ENCODE measurements around the gene PLXNA4. TPM values are rescaled to one million over a fixed set of nuclear protein-coding genes. Genes with fewer than 3 reads are reported as not detected.

PLXNA4 gene
- total RNA-seq, 4 donors from 2014 or later = 5.1 to 7.0 (median 5.3) TPM

DNA sequence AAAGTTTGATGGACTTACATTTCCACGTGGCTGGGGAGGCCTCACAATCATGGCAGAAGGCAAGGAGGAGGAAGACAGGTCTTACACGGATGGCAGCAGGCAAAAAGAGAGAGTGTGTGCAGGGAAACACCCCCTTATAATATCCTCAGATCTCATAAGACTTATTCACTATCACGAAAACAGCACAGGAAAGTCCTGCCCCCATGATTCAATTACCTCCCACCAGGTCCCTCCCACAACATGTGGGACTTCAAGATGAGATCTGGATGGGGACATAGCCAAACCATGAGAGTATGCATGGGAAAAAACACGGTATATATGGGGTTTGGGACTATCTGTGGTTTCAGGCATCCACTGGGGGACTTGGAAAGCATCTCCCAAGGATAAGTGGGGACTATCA lies 78.0 kb downstream of the PLXNA4 start:
- no peak for TF ChIP-seq POLR2A (IDR thresholded peaks at IDR 0.05)
- intact Hi-C loops (cut with DNase I; ENCODE audit: low total_unique reads) = no loop called here
- 58 to 60% methylated on average over 4 of the region's 4 CpGs for WGBS, 2 donors
- DNase-seq (ENCODE audit: low spot score in 2 of 2) = no peak
- H3K4me3 ChIP-seq (ENCODE audit: low read depth, poor library complexity, severe bottlenecking) = no peak overlapping the region

- TF ChIP-seq CTCF (IDR thresholded peaks at IDR 0.05) = no peak
- TF ChIP-seq POLR2A (IDR thresholded peaks at IDR 0.05) = no peak
- no peak overlapping the region for H3K4me3 ChIP-seq (ENCODE audit: low read depth, poor library complexity, severe bottlenecking)
- intact Hi-C loops (cut with DNase I; ENCODE audit: low total_unique reads) = no loop called here
- 72 to 87% methylated on average over 5 of the region's 5 CpGs for WGBS, 2 donors
- DNase-seq (ENCODE audit: low spot score in 2 of 2) = no peak
Observed at GRCh38 chr7:132497098-132497497, 79.2 kb downstream of the PLXNA4 start.

GRCh38 chr7:132495936-132496335 lies 80.3 kb downstream of the PLXNA4 start:
- no peak for DNase-seq (ENCODE audit: low spot score in 2 of 2)
- 41 to 44% methylated on average over 3 of the region's 3 CpGs for WGBS, 2 donors
- no peak for TF ChIP-seq POLR2A (IDR thresholded peaks at IDR 0.05)
- no peak for TF ChIP-seq CTCF (IDR thresholded peaks at IDR 0.05)
- intact Hi-C loops (cut with DNase I; ENCODE audit: low total_unique reads) = no loop called here
- no peak overlapping the region for H3K4me3 ChIP-seq (ENCODE audit: low read depth, poor library complexity, severe bottlenecking)

DNA sequence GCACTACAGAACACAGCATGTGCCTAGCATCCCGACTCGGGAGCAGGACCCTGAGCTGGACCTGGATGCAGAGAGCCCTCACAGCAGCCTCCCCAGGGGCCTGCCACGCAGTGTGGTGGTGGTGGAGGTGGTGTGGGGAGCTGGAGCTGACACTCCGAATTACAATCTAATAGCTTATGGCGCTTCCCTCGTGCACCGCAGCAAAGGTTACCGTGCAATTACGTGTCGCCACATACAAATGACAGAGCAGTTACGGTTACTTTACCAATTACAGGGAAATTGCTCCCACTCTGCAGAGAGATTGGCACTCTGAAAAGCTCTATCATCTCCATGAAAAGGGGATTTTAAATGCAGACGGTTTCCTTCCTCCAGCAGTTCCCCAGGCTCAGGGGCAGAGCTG lies 81.8 kb downstream of the PLXNA4 start:
- intact Hi-C loops (cut with DNase I; ENCODE audit: low total_unique reads) = no loop called here
- H3K4me3 ChIP-seq (ENCODE audit: low read depth, poor library complexity, severe bottlenecking) = no peak overlapping the region
- no peak for DNase-seq (ENCODE audit: low spot score in 2 of 2)
- TF ChIP-seq CTCF (IDR thresholded peaks at IDR 0.05) = no peak
- no peak for TF ChIP-seq POLR2A (IDR thresholded peaks at IDR 0.05)
- 92 to 95% methylated on average over 12 of the region's 12 CpGs for WGBS, 2 donors

DNA sequence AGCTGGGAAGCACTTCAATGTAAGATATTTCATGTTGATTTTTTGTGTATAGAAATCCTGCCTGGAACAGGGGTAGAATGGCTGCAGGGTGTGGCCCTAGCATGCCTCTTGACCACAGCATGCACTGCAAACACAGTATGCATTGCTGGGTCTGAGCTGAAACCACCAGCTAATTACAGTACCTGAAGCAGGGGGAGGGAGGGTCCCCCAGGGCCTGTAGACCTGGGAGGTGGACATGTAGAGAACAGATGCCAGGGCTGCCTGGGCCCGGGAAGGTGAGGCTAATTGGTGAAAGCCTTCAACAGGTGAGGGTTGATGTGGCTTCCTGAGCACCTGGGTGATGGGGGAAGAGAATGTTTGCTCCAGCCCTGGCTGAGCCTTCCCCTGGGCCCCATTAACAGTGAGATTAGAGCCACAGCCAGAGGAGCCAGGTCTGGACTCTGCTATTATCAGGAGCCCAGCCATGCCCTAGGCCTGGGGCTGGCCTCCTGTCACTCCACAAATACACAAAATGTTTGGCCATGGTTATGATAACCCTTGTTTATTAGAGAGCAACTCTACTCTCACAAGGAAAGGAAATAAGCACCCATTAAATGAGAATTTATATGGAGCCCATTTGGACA lies 83.3 kb downstream of the PLXNA4 start:
- no peak for DNase-seq (ENCODE audit: low spot score in 2 of 2)
- intact Hi-C loops (cut with DNase I; ENCODE audit: low total_unique reads) = no loop called here
- TF ChIP-seq POLR2A (IDR thresholded peaks at IDR 0.05) (no peak), CTCF (IDR thresholded peaks at IDR 0.05) (no peak)
- no peak overlapping the region for H3K4me3 ChIP-seq (ENCODE audit: low read depth, poor library complexity, severe bottlenecking)
- 65 to 86% methylated on average over 1 of the region's 1 CpG for WGBS, 2 donors

DNA sequence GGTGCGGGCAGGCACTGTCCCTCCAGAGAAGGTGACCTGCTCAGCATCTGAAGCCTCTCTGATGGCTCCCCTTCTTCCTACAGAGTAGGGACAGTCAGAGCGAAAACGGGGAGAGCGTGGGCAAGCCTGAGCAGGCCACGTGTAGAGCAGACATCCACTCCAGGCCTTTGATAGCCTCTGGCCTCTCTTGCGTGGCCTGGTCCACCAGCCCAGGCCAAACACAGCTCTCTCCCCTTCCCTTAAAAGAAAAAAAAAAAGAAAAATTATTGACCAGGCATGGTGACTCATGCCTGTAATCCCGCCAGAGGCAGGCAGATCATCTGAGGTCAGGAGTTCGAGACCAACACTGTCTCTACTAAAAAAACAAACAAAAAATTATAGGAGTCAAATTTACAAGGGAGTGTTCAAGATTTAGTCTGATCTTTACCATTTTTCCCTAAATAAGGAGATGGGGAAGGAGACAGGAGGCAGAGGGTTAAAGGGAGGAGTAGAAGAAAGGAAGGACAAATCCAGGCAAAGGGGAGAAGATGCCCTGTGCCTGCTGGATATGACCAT lies 84.8 kb downstream of the PLXNA4 start:
- DNase-seq (ENCODE audit: low spot score in 2 of 2) = no peak
- no peak overlapping the region for H3K4me3 ChIP-seq (ENCODE audit: low read depth, poor library complexity, severe bottlenecking)
- TF ChIP-seq POLR2A (IDR thresholded peaks at IDR 0.05) (no peak), CTCF (IDR thresholded peaks at IDR 0.05) (no peak)
- intact Hi-C loops (cut with DNase I; ENCODE audit: low total_unique reads) = no loop called here
- 84 to 85% methylated on average over 8 of the region's 8 CpGs for WGBS, 2 donors

Data from lower leg skin (tissue), 4 donors.